ENCODE measurements around the gene PKNOX2.

DNA sequence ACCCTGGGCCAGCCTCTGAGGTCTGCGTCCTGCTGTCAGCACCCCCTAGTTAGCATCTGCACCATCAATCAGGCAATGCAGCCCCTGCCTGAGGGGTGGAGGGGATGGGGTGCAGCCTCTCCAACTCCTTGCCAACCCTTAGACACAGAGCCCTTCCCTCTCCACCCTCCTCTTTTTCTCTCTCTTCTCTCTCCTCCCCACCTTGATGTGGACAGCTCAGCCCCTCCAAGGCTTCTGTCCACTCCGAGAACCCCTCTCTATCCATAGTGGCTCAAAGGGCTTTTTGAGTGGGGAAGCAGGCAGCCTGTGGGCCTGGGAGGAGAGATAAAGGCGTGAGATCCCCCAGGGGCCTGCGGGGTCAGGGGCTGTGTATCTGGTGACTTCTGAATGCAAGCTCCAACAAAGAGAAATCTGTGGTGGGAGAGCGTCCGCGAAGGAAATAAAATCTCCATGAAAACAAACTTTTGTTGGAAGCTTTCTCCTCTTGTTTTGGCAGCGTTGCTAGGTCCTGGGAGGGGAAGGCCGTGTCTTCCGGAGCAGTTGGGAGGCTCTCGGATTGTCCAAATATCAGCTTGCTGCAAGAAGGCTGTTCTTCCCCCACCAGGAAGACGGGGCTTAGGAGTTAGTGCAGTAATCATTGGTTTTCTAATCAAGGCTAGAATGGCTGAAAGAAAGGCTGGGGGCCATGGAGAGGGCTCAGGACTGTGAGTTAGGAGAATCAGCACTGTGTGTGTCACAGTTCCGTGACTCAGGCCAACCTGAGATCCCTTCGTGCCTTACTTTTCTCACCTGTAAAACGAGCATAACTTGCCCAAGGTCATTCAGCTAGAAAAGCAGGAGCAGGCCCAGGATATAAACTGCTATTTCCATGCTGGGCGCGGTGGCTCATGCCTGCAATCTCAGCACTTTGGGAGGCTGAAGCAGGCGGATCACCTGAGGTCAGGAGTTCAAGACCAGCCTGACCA, 50.3 kb downstream of the PKNOX2 start:
- TF ChIP-seq, protein P1, sequence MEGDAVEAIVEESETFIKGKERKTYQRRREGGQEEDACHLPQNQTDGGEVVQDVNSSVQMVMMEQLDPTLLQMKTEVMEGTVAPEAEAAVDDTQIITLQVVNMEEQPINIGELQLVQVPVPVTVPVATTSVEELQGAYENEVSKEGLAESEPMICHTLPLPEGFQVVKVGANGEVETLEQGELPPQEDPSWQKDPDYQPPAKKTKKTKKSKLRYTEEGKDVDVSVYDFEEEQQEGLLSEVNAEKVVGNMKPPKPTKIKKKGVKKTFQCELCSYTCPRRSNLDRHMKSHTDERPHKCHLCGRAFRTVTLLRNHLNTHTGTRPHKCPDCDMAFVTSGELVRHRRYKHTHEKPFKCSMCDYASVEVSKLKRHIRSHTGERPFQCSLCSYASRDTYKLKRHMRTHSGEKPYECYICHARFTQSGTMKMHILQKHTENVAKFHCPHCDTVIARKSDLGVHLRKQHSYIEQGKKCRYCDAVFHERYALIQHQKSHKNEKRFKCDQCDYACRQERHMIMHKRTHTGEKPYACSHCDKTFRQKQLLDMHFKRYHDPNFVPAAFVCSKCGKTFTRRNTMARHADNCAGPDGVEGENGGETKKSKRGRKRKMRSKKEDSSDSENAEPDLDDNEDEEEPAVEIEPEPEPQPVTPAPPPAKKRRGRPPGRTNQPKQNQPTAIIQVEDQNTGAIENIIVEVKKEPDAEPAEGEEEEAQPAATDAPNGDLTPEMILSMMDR (IDR thresholded peaks at IDR 0.05): no peak
- TF ChIP-seq POLR2A (IDR thresholded peaks at IDR 0.05): no peak
